MM.1S (cell line): Measurements from ENCODE around the gene SPIRE1.

ENCODE experiments used
- DNase-seq: peaks from one replicate; pipeline ENCODE4 v3.0.0-alpha.2; 2015
- H2AFZ ChIP-seq: fragments of 300-600 bp; sonication (generic); 2 replicates; pipeline ENCODE4 v1.6.0; 2016; ENCODE audit warnings: antibody characterized with exemption, low read length
- H3F3A ChIP-seq: fragments of 300-600 bp; sonication (generic); 2 replicates; pipeline ENCODE4 v1.6.1; 2016; ENCODE audit warnings: mild to moderate bottlenecking, antibody characterized with exemption, low read length, moderate library complexity, mixed read lengths; ENCODE audit not compliant: insufficient read depth
- H3K27ac ChIP-seq: fragments of 300-600 bp; sonication (generic); 2 replicates; pipeline ENCODE4 v1.5.1; 2016; ENCODE audit warnings: mild to moderate bottlenecking, low read length
- H3K27me3 ChIP-seq: fragments of 300-600 bp; sonication (generic); replicated peaks from 2 replicates; pipeline ENCODE4 v1.6.0; 2016; ENCODE audit warnings: low read length; ENCODE audit not compliant: insufficient read depth
- H3K36me3 ChIP-seq: fragments of 300-600 bp; sonication (generic); replicated peaks from 2 replicates; pipeline ENCODE4 v1.6.1; 2016; ENCODE audit warnings: mild to moderate bottlenecking, low read length, mixed read lengths; ENCODE audit not compliant: insufficient read depth
- H3K4me1 ChIP-seq: fragments of 300-600 bp; sonication (generic); 2 replicates; pipeline ENCODE4 v1.6.1; 2016; ENCODE audit warnings: low read length, mixed read lengths
- H3K4me2 ChIP-seq: fragments of 300-600 bp; sonication (generic); 2 replicates; pipeline ENCODE4 v1.6.0; 2016; ENCODE audit warnings: low read depth, low read length
- H3K4me3 ChIP-seq: fragments of 300-600 bp; sonication (generic); 2 replicates; pipeline ENCODE4 v1.5.1; 2016; ENCODE audit warnings: low read length, mixed read lengths
- H3K79me2 ChIP-seq: fragments of 300-600 bp; sonication (generic); 2 replicates; pipeline ENCODE4 v1.6.1; 2016; ENCODE audit warnings: mixed run types, low read length, mixed read lengths
- H3K9ac ChIP-seq: fragments of 300-600 bp; sonication (generic); 2 replicates; pipeline ENCODE4 v1.6.1; 2016; ENCODE audit warnings: low read length, mixed read lengths
- H3K9me2 ChIP-seq: fragments of 300-600 bp; sonication (generic); replicated peaks from 2 replicates; pipeline ENCODE4 v1.6.1; 2016; ENCODE audit warnings: mild to moderate bottlenecking, low read length, mixed read lengths; ENCODE audit not compliant: insufficient read depth
- H3K9me3 ChIP-seq: fragments of 300-600 bp; sonication (generic); replicated peaks from 2 replicates; pipeline ENCODE4 v1.6.1; 2016; ENCODE audit warnings: mild to moderate bottlenecking, low read length, mixed read lengths; ENCODE audit not compliant: insufficient read depth
- H4K20me1 ChIP-seq: fragments of 300-600 bp; sonication (generic); 2 replicates; pipeline ENCODE4 v1.6.1; 2016; ENCODE audit warnings: mild to moderate bottlenecking, low read length, moderate library complexity, mixed read lengths; ENCODE audit not compliant: insufficient read depth
- EZH2 ChIP-seq: fragments of 300-600 bp; sonication (generic); optimal IDR thresholded peaks from 2 replicates; pipeline ENCODE3; 2017; ENCODE audit warnings: low read depth, mild to moderate bottlenecking, antibody characterized with exemption, low read length, mixed read lengths
- EZH2phosphoT487 ChIP-seq: fragments of 300-600 bp; sonication (generic); IDR thresholded peaks from 2 replicates; pipeline ENCODE4 v1.6.1; 2018; ENCODE audit warnings: antibody characterized with exemption, low read length
- TF ChIP-seq, protein P1 (sequence below): fragments of 300-600 bp; sonication (generic); IDR thresholded peaks from 2 replicates; pipeline ENCODE4 v1.5.1; 2016; ENCODE audit warnings: antibody characterized with exemption, low read length, mixed read lengths

Gene SPIRE1

DNA sequence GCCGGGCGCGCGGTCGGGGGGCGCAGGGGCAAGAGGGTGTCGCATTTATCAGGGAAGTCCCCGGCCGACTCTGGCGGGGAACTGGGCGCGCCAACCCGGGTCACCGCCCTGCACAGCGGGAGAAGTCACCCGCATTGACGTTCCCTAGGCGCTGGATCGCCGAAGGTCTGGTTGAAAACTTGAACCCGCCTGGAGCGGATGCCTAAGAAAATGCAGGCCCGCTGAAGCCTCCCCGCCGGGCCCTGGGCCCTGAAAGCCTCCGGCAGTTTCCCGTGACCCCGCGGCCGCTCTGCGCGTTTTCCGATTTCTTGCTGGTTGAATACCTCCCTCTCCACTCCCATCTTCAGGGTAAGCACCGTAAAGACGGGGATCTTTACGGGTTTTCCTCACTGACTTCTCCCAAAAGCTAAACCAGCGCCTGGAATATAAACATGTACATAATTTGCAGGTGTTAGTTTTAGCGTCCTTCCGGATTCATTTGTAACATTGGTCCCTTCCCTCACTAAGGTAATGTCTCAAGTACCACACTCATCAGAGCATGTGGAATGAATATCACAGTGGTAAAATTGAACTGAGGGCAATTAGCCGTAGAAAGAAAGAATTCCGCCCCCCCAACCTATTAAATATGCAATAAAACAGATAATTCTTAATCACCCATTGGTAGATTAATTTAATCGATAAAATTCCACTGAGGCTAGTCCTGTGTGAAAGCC is 675 bp upstream of the SPIRE1 start:
- peaks cover 8% of the 10 kb centered on the region; the same call in 1 of the 2 replicates for H3F3A ChIP-seq
- DNase-seq, result peak; percentile 20

DNA sequence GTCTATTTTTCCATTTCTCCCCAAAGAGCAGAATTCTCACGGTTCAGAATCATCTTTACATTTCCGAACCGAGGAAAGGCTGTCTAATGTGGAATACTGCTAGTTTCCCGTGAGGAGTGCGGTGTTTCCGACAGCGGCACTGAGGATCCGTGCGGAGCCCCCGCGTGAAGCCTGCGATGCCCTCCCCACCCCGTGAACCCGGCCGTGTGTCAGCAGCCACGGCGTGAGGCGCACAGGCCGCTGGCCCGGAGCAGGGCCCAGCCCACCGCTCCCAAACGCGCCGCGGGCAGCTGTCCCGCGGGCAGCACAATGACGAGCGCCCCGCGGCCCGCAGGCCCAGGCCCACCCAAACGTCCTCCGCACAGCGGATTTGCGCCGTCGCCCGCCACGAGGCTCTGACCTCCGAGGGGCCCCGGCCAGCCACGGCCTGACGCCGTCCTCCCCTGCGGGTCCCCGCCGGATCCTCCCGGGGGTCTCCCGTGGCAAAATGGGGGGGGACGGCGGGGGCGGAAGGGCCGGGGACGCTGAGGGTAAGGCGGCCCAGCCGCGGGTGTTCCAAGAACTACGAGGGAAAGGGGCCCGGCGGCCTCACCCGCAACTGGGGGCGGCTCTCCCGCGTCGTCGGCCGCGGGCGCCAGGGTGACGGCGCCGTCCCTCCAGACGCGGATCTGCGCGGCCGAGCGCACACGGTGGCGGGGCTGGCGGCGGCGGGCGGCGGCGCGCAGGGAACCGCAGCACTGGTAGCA is 796 bp downstream of the SPIRE1 start:
- Histone ChIP-seq H3K27ac (no peak overlapping the region), H3F3A (peaks cover 8% of the 10 kb centered on the region; the same call in 1 of the 2 replicates), H3K79me2 (no peaks in the 10 kb centered on the region), H3K9me2 (no peaks in the 10 kb centered on the region), H3K36me3 (no peaks in the 10 kb centered on the region), H3K9me3 (no peaks in the 10 kb centered on the region), H4K20me1 (no peaks in the 10 kb centered on the region), H2AFZ (peak overlapping the region; percentile 63), H3K4me2 (peak overlapping the region; percentile 80), H3K9ac (no peak overlapping the region), H3K4me1 (peaks cover 5% of the 10 kb centered on the region; the same call in 1 of the 2 replicates), H3K27me3 (peaks cover 11% of the 10 kb centered on the region; the same call in 1 of the 2 replicates), H3K4me3 (peak overlapping the region; percentile 53)
- TF ChIP-seq EZH2phosphoT487, result no peak
- no peak for TF ChIP-seq EZH2
- DNase-seq, result peak; percentile 19

More for the DNA sequence above, 675 bp upstream of the SPIRE1 start:
- Histone ChIP-seq H2AFZ (peak overlapping the region; percentile 38), H3K9me3 (no peaks in the 10 kb centered on the region), H3K9ac (no peak overlapping the region), H3K9me2 (no peaks in the 10 kb centered on the region), H3K36me3 (no peaks in the 10 kb centered on the region), H3K4me2 (peak overlapping the region; percentile 84; the same call in 1 of the 2 replicates), H3K4me1 (peaks cover 5% of the 10 kb centered on the region; the same call in 1 of the 2 replicates), H3K27ac (no peak overlapping the region), H3K79me2 (no peaks in the 10 kb centered on the region), H3K4me3 (peak overlapping the region; percentile 69), H4K20me1 (no peaks in the 10 kb centered on the region), H3K27me3 (peaks cover 11% of the 10 kb centered on the region; the same call in 1 of the 2 replicates)
- TF ChIP-seq, protein P1, sequence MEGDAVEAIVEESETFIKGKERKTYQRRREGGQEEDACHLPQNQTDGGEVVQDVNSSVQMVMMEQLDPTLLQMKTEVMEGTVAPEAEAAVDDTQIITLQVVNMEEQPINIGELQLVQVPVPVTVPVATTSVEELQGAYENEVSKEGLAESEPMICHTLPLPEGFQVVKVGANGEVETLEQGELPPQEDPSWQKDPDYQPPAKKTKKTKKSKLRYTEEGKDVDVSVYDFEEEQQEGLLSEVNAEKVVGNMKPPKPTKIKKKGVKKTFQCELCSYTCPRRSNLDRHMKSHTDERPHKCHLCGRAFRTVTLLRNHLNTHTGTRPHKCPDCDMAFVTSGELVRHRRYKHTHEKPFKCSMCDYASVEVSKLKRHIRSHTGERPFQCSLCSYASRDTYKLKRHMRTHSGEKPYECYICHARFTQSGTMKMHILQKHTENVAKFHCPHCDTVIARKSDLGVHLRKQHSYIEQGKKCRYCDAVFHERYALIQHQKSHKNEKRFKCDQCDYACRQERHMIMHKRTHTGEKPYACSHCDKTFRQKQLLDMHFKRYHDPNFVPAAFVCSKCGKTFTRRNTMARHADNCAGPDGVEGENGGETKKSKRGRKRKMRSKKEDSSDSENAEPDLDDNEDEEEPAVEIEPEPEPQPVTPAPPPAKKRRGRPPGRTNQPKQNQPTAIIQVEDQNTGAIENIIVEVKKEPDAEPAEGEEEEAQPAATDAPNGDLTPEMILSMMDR, result no peak
- TF ChIP-seq EZH2, result no peak
- TF ChIP-seq EZH2phosphoT487, result no peak

GRCh38 chr18:12656605-12656937 is 1.3 kb downstream of the SPIRE1 start:
- no peaks in the 10 kb centered on the region for H3K79me2 ChIP-seq
- H4K20me1 ChIP-seq, result no peaks in the 10 kb centered on the region
- H3K4me3 ChIP-seq, result peak overlapping the region; percentile 53; the same call in 1 of the 2 replicates
- peaks cover 8% of the 10 kb centered on the region; the same call in 1 of the 2 replicates for H3F3A ChIP-seq
- no peak for DNase-seq
- H3K9me2 ChIP-seq, result no peaks in the 10 kb centered on the region
- H3K9ac ChIP-seq, result no peak overlapping the region
- H3K4me1 ChIP-seq, result peaks cover 5% of the 10 kb centered on the region; the same call in 1 of the 2 replicates
- H2AFZ ChIP-seq, result no peak overlapping the region; the same call in 1 of the 2 replicates
- H3K9me3 ChIP-seq, result no peaks in the 10 kb centered on the region
- TF ChIP-seq EZH2 (no peak), EZH2phosphoT487 (no peak)
- TF ChIP-seq, protein P1, result no peak
- no peaks in the 10 kb centered on the region for H3K36me3 ChIP-seq
- no peak overlapping the region for H3K27ac ChIP-seq
- H3K4me2 ChIP-seq, result peak overlapping the region; percentile 80
- peaks cover 11% of the 10 kb centered on the region; the same call in 1 of the 2 replicates for H3K27me3 ChIP-seq
